Measurements from ENCODE around the gene TTC28. TPM values are rescaled to one million over a fixed set of nuclear protein-coding genes. Genes with fewer than 3 reads are reported as not detected.

The TTC28 gene
- total and polyA plus RNA-seq, 10 of the 15 experiments (the other 5 are each of a cell fraction or from before 2014, with no cell fraction given) = 0.15 to 8.4 (median 1.4) TPM

DNA sequence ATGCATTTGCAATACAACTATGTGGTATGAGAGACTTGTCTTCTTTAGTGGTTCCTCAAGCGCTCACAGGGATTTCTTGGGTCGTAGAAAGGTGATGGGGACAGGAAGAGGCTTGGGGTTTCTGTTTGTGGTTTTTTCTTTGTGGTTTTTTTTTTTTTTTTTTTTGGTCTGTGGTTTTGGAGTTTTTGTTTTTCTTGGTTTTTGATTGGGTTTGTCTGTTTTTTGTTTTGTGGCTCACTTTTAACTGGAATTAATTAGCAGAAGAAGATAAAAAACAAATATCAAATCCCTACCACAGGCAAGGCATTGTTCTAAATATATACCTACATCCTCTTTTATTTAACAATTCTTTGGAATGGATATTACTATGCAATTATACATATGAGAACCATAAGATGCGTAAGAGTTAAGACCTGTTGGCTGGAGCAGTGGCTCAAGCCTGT is 5.5 kb downstream of the TTC28 start (continued):
- TF ChIP-seq, protein P1, sequence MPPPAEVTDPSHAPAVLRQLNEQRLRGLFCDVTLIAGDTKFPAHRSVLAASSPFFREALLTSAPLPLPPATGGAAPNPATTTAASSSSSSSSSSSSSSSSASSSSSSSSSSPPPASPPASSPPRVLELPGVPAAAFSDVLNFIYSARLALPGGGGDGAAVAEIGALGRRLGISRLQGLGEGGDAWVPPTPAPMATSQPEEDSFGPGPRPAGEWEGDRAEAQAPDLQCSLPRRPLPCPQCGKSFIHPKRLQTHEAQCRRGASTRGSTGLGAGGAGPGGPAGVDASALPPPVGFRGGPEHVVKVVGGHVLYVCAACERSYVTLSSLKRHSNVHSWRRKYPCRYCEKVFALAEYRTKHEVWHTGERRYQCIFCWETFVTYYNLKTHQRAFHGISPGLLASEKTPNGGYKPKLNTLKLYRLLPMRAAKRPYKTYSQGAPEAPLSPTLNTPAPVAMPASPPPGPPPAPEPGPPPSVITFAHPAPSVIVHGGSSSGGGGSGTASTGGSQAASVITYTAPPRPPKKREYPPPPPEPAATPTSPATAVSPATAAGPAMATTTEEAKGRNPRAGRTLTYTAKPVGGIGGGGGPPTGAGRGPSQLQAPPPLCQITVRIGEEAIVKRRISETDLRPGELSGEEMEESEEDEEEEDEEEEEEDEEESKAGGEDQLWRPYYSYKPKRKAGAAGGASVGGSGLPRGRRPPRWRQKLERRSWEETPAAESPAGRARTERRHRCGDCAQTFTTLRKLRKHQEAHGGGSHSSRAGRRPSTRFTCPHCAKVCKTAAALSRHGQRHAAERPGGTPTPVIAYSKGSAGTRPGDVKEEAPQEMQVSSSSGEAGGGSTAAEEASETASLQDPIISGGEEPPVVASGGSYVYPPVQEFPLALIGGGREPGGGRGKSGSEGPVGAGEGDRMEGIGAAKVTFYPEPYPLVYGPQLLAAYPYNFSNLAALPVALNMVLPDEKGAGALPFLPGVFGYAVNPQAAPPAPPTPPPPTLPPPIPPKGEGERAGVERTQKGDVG (CRISPR knock-in tag; IDR thresholded peaks at IDR 0.05) = no peak
- peak; percentile 18; the same call in 1 of the 2 replicates for TF ChIP-seq JUNB (IDR thresholded peaks at IDR 0.05)
- TF ChIP-seq CEBPB (IDR thresholded peaks at IDR 0.05; ENCODE audit: borderline replicate concordance in 1 of 2, low read depth in 2 of 2, low read length in 2 of 2) = no peak
- peak; percentile 92 to 94 for TF ChIP-seq IKZF2 (IDR thresholded peaks at IDR 0.05)
- TF ChIP-seq, protein P2, sequence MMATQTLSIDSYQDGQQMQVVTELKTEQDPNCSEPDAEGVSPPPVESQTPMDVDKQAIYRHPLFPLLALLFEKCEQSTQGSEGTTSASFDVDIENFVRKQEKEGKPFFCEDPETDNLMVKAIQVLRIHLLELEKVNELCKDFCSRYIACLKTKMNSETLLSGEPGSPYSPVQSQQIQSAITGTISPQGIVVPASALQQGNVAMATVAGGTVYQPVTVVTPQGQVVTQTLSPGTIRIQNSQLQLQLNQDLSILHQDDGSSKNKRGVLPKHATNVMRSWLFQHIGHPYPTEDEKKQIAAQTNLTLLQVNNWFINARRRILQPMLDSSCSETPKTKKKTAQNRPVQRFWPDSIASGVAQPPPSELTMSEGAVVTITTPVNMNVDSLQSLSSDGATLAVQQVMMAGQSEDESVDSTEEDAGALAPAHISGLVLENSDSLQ (IDR thresholded peaks at IDR 0.05) = no peak
- TF ChIP-seq, protein P3, sequence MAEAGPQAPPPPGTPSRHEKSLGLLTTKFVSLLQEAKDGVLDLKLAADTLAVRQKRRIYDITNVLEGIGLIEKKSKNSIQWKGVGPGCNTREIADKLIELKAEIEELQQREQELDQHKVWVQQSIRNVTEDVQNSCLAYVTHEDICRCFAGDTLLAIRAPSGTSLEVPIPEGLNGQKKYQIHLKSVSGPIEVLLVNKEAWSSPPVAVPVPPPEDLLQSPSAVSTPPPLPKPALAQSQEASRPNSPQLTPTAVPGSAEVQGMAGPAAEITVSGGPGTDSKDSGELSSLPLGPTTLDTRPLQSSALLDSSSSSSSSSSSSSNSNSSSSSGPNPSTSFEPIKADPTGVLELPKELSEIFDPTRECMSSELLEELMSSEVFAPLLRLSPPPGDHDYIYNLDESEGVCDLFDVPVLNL (IDR thresholded peaks at IDR 0.05; ENCODE audit: low read depth, low read length) = no peak
- TF ChIP-seq, protein P4, sequence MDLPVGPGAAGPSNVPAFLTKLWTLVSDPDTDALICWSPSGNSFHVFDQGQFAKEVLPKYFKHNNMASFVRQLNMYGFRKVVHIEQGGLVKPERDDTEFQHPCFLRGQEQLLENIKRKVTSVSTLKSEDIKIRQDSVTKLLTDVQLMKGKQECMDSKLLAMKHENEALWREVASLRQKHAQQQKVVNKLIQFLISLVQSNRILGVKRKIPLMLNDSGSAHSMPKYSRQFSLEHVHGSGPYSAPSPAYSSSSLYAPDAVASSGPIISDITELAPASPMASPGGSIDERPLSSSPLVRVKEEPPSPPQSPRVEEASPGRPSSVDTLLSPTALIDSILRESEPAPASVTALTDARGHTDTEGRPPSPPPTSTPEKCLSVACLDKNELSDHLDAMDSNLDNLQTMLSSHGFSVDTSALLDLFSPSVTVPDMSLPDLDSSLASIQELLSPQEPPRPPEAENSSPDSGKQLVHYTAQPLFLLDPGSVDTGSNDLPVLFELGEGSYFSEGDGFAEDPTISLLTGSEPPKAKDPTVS (IDR thresholded peaks at IDR 0.05; ENCODE audit: low read depth, low read length) = no peak
- TF ChIP-seq NBN (IDR thresholded peaks at IDR 0.05) = peak; percentile 84
- peak; percentile 52; the same call in 1 of the 2 replicates for TF ChIP-seq BMI1 (IDR thresholded peaks at IDR 0.05; ENCODE audit: borderline replicate concordance)
- TF ChIP-seq SREBF2 (IDR thresholded peaks at IDR 0.05; ENCODE audit: low read length) = no peak
- TF ChIP-seq MTA2 (IDR thresholded peaks at IDR 0.05; ENCODE audit: low read depth) = peak; percentile 73
- peak; percentile 62; the same call in 1 of the 2 replicates for TF ChIP-seq TBL1XR1 (IDR thresholded peaks at IDR 0.05; ENCODE audit: low read depth, low read length)
- TF ChIP-seq, protein P5, sequence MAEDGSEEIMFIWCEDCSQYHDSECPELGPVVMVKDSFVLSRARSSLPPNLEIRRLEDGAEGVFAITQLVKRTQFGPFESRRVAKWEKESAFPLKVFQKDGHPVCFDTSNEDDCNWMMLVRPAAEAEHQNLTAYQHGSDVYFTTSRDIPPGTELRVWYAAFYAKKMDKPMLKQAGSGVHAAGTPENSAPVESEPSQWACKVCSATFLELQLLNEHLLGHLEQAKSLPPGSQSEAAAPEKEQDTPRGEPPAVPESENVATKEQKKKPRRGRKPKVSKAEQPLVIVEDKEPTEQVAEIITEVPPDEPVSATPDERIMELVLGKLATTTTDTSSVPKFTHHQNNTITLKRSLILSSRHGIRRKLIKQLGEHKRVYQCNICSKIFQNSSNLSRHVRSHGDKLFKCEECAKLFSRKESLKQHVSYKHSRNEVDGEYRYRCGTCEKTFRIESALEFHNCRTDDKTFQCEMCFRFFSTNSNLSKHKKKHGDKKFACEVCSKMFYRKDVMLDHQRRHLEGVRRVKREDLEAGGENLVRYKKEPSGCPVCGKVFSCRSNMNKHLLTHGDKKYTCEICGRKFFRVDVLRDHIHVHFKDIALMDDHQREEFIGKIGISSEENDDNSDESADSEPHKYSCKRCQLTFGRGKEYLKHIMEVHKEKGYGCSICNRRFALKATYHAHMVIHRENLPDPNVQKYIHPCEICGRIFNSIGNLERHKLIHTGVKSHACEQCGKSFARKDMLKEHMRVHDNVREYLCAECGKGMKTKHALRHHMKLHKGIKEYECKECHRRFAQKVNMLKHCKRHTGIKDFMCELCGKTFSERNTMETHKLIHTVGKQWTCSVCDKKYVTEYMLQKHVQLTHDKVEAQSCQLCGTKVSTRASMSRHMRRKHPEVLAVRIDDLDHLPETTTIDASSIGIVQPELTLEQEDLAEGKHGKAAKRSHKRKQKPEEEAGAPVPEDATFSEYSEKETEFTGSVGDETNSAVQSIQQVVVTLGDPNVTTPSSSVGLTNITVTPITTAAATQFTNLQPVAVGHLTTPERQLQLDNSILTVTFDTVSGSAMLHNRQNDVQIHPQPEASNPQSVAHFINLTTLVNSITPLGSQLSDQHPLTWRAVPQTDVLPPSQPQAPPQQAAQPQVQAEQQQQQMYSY (CRISPR knock-in tag; IDR thresholded peaks at IDR 0.05) = no peak
- TF ChIP-seq PAX5 (IDR thresholded peaks at IDR 0.05; ENCODE audit: borderline replicate concordance, low read depth, low read length) = 0 out of 2 replicates have a peak, but pooled peaks have one; percentile 12
- TF ChIP-seq, protein P6, sequence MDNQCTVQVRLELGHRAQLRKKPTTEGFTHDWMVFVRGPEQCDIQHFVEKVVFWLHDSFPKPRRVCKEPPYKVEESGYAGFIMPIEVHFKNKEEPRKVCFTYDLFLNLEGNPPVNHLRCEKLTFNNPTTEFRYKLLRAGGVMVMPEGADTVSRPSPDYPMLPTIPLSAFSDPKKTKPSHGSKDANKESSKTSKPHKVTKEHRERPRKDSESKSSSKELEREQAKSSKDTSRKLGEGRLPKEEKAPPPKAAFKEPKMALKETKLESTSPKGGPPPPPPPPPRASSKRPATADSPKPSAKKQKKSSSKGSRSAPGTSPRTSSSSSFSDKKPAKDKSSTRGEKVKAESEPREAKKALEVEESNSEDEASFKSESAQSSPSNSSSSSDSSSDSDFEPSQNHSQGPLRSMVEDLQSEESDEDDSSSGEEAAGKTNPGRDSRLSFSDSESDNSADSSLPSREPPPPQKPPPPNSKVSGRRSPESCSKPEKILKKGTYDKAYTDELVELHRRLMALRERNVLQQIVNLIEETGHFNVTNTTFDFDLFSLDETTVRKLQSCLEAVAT (IDR thresholded peaks at IDR 0.05) = peak; percentile 99
- peak; percentile 96 for TF ChIP-seq NFIC (IDR thresholded peaks at IDR 0.05; ENCODE audit: low read depth, low read length)
- TF ChIP-seq EP300 (IDR thresholded peaks at IDR 0.05; ENCODE audit: borderline replicate concordance in 1 of 2, control insufficient read depth in 1 of 2, low read depth in 2 of 2, low read length in 2 of 2) = peak in 1 of 2 experiments; percentile 66; a peak in 1 of 4 replicates
- peak; percentile 100 for TF ChIP-seq RUNX3 (IDR thresholded peaks at IDR 0.05; ENCODE audit: low read length)

All from GM12878 (cell line).